ENCODE data around the gene ASIC1. TPM values are rescaled to one million over a fixed set of nuclear protein-coding genes. Genes with fewer than 3 reads are reported as not detected.
"Not testable (repeated sequence)": the region's sequence is repeated elsewhere in the genome, so short reads cannot be mapped to it uniquely, and the experiment has no call there.

The ASIC1 gene
- total and polyA plus RNA-seq, 4 experiments from 2014 or later: 0.08 to 0.26 TPM; not detected in 2

DNA sequence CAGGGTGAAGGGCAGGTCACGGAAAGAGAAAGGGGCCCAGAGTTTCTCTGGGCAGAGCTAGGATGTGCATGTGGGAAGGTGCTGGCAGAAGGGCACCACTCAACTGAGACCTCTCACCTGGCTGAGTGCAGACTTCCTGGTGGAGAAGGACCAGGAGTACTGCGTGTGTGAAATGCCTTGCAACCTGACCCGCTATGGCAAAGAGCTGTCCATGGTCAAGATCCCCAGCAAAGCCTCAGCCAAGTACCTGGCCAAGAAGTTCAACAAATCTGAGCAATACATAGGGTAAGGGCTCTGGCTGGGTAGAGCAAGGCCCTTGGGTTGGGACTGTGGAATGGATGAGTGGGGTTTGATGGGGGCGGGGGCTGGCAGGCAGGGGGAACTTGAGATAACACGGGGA, 22.4 kb downstream of the ASIC1 start:
- no peaks in the 10 kb centered on the region for H3K9me3 Mint-ChIP-seq
- no peak overlapping the region for H3K4me3 ChIP-seq (ENCODE audit: low read length in 2 of 2)
- no peaks in the 10 kb centered on the region for H3K36me3 ChIP-seq (ENCODE audit: insufficient read depth, low read length)
- CTCF ChIA-PET (ENCODE audit: partially characterized antibody): interaction anchor here (1.5 to 12.9 kb wide), 2 partner anchors 10 to 92 kb away, joined by 4 to 197 read pairs; partner anchors contain the start of gene CERS5
- intact Hi-C loops (cut with micrococcal nuclease): loop anchor here (5.0 to 10.0 kb wide), 3 partner anchors 53 to 325 kb away; partner anchors contain the start of gene LARP4
- no peak overlapping the region for H3K4me3 Mint-ChIP-seq
- no peaks in the 10 kb centered on the region for H3K9me3 ChIP-seq (ENCODE audit: control insufficient read depth in 1 of 2, low read length in 2 of 2)
- DNase-seq: no peak
- no peak overlapping the region for H3K27ac ChIP-seq (ENCODE audit: low read depth, low read length)
- no peaks in the 10 kb centered on the region for H3K27me3 ChIP-seq (ENCODE audit: insufficient read depth, low read length)
- peaks cover 0 to 2% of the 10 kb centered on the region in 2 donors for H3K36me3 Mint-ChIP-seq
- no peaks in the 10 kb centered on the region for H3K27me3 Mint-ChIP-seq
- POLR2A ChIA-PET (ENCODE audit: partially characterized antibody): no interaction called here
- peaks cover 4 to 16% (median 10%) of the 10 kb centered on the region in 4 donors for H3K4me1 Mint-ChIP-seq
- H3K27ac Mint-ChIP-seq: no peak overlapping the region
- peaks cover 9% of the 10 kb centered on the region for H3K4me1 ChIP-seq (ENCODE audit: insufficient read depth, low read length)

DNA sequence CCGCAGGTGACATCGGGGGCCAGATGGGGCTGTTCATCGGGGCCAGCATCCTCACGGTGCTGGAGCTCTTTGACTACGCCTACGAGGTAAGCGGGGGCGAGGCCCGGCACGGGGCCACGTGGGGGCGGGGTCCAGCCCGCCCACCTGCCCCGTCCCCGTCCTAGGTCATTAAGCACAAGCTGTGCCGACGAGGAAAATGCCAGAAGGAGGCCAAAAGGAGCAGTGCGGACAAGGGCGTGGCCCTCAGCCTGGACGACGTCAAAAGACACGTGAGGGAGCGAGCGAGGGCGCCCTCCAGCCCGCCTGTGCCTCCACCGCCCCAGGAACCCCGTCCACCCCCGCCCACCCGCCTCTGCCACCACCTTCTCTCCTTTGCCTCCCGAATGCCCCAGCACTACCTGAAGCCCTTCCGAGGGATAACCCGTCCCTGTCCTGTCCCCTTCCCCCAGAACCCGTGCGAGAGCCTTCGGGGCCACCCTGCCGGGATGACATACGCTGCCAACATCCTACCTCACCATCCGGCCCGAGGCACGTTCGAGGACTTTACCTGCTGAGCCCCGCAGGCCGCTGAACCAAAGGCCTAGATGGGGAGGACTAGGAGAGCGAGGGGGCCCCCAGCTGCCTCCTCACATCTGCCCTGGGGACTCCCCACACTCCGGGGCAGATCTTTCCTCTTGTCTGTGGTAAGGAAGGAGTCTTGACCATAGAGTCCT, 23.9 kb downstream of the ASIC1 start:
- peaks cover 0 to 11% of the 10 kb centered on the region in 2 donors for H3K36me3 Mint-ChIP-seq
- H3K4me1 Mint-ChIP-seq: peaks cover 7 to 28% (median 13%) of the 10 kb centered on the region in 4 donors
- no peaks in the 10 kb centered on the region for H3K27me3 ChIP-seq (ENCODE audit: insufficient read depth, low read length)
- H3K36me3 ChIP-seq (ENCODE audit: insufficient read depth, low read length): no peaks in the 10 kb centered on the region
- CTCF ChIA-PET (ENCODE audit: partially characterized antibody): interaction anchor here (12.9 kb wide), 1 partner anchor 91 kb away, joined by 197 read pairs; the partner anchor contains the start of gene CERS5
- POLR2A ChIA-PET (ENCODE audit: partially characterized antibody): no interaction called here
- peaks cover 13% of the 10 kb centered on the region for H3K4me1 ChIP-seq (ENCODE audit: insufficient read depth, low read length)
- no peak for DNase-seq
- intact Hi-C loops (cut with micrococcal nuclease): loop anchor here (10.0 kb wide), 1 partner anchor 324 kb away; the partner anchor contains the start of gene LARP4
- H3K9me3 ChIP-seq (ENCODE audit: control insufficient read depth in 1 of 2, low read length in 2 of 2): no peaks in the 10 kb centered on the region
- no peaks in the 10 kb centered on the region for H3K9me3 Mint-ChIP-seq
- no peaks in the 10 kb centered on the region for H3K27me3 Mint-ChIP-seq
- peak overlapping the region in 2 of 7 donors; percentile 43 to 72 for H3K27ac Mint-ChIP-seq
- peak overlapping the region in 1 of 8 donors; percentile 61 for H3K4me3 Mint-ChIP-seq
- H3K4me3 ChIP-seq (ENCODE audit: low read length in 2 of 2): no peak overlapping the region
- no peak overlapping the region for H3K27ac ChIP-seq (ENCODE audit: low read depth, low read length)

DNA sequence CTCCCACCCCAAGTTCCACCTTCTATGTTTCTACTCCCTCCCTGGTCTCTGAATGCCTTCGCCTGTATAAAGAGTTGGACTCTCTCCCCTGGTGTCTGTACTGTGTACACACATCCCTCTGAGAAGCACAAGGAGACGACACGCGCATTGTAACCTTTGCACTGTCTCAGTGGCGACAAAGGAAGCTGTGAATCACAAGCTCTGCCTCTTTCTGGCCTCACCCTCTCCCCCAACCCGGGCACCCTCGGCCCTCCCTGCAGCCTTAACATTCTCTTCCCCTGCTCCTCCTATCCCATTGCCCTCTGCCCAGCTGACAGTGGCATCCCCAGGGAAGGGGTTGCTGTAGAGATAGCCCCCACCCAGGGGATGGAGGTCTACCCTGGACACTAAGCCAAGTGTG, 25.2 kb downstream of the ASIC1 start:
- H3K4me3 Mint-ChIP-seq: peak overlapping the region in 2 of 8 donors; percentile 5 to 59
- no peaks in the 10 kb centered on the region for H3K9me3 ChIP-seq (ENCODE audit: control insufficient read depth in 1 of 2, low read length in 2 of 2)
- no peak for DNase-seq
- peaks cover 16% of the 10 kb centered on the region for H3K4me1 ChIP-seq (ENCODE audit: insufficient read depth, low read length)
- peak overlapping the region in 5 of 7 donors; percentile 17 to 82 (median 63) for H3K27ac Mint-ChIP-seq
- no peak overlapping the region for H3K27ac ChIP-seq (ENCODE audit: low read depth, low read length)
- intact Hi-C loops (cut with micrococcal nuclease): loop anchor here (10.0 kb wide), 1 partner anchor 322 kb away; the partner anchor contains the start of gene LARP4
- no peaks in the 10 kb centered on the region for H3K27me3 Mint-ChIP-seq
- peaks cover 10% of the 10 kb centered on the region for H3K36me3 ChIP-seq (ENCODE audit: insufficient read depth, low read length)
- peaks cover 9 to 24% of the 10 kb centered on the region in 2 donors for H3K36me3 Mint-ChIP-seq
- H3K27me3 ChIP-seq (ENCODE audit: insufficient read depth, low read length): no peaks in the 10 kb centered on the region
- peaks cover 7 to 28% (median 19%) of the 10 kb centered on the region in 4 donors for H3K4me1 Mint-ChIP-seq
- H3K4me3 ChIP-seq (ENCODE audit: low read length in 2 of 2): no peak overlapping the region
- ChIA-PET POLR2A (ENCODE audit: partially characterized antibody) (interaction anchor here (1.4 to 4.6 kb wide), 2 partner anchors 30 to 84 kb away, joined by 8 to 110 read pairs; partner anchors contain the start of genes CERS5 and COX14), CTCF (ENCODE audit: partially characterized antibody) (interaction anchor here (1.5 to 16.2 kb wide), 4 partner anchors 12 to 89 kb away, joined by 3 to 316 read pairs (median 106); partner anchors contain the start of genes CERS5, COX14 and GPD1)
- H3K9me3 Mint-ChIP-seq: no peaks in the 10 kb centered on the region

DNA sequence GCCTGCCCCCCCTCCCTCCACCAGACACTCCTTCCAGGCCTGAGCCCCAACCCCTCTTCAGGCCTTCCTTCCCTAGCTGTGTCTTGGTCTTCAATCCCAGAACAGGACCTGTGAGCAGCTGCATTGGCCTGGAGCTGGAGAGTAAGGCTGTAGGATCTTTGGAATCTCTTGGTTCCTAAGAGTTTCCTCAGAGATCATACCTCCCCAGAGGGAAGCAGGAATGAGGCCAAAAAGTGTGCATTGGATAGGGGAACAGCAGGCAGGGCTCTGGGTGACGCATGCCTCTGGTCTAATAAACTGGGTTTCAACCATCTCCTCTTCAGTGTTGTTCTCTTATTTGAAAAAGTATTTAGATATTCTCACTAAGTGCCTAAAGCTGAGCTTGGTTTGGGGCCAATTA, 25.9 kb downstream of the ASIC1 start:
- Mint-ChIP-seq H3K36me3 (peaks cover 9 to 30% of the 10 kb centered on the region in 2 donors), H3K27me3 (no peaks in the 10 kb centered on the region), H3K9me3 (no peaks in the 10 kb centered on the region), H3K4me3 (peak overlapping the region; percentile 28 to 85 (median 75)), H3K4me1 (peaks cover 7 to 29% (median 21%) of the 10 kb centered on the region in 4 donors), H3K27ac (peak overlapping the region; percentile 19 to 90 (median 87))
- H3K36me3 ChIP-seq (ENCODE audit: insufficient read depth, low read length): peaks cover 10% of the 10 kb centered on the region
- no peak overlapping the region for H3K4me3 ChIP-seq (ENCODE audit: low read length in 2 of 2)
- ChIA-PET CTCF (ENCODE audit: partially characterized antibody) (interaction anchor here (0.8 to 16.2 kb wide), 5 partner anchors 9 to 89 kb away, joined by 3 to 316 read pairs (median 14); partner anchors contain the start of genes CERS5, COX14 and GPD1), POLR2A (ENCODE audit: partially characterized antibody) (interaction anchor here (1.4 to 4.6 kb wide), 2 partner anchors 29 to 84 kb away, joined by 8 to 110 read pairs; partner anchors contain the start of genes CERS5 and COX14)
- intact Hi-C loops (cut with micrococcal nuclease): loop anchor here (10.0 kb wide), 1 partner anchor 322 kb away; the partner anchor contains the start of gene LARP4
- H3K27ac ChIP-seq (ENCODE audit: low read depth, low read length): no peak overlapping the region
- no peaks in the 10 kb centered on the region for H3K9me3 ChIP-seq (ENCODE audit: control insufficient read depth in 1 of 2, low read length in 2 of 2)
- H3K27me3 ChIP-seq (ENCODE audit: insufficient read depth, low read length): no peaks in the 10 kb centered on the region
- peaks cover 19% of the 10 kb centered on the region for H3K4me1 ChIP-seq (ENCODE audit: insufficient read depth, low read length)
- DNase-seq: no peak

DNA sequence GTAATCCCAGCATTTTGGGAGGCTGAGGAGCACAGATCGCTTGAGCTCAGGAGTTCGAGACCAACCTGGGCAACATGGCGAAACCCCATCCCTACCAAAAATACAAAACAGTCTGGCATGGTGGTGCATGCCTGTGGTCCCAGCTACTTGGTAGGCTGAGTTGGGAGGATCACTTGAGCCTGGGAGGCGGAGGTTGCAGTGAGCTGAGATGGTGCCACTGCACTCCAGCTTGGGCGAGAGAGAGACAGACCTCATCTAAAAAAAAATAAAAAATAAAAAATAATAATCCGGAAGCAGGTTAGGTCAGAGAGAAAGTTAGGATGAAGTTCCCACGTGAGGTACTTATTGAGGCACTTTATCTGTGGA, 27.0 kb downstream of the ASIC1 start:
- POLR2A ChIA-PET (ENCODE audit: partially characterized antibody): interaction anchor here (0.7 to 4.6 kb wide), 19 partner anchors 10 to 819 kb away, joined by 3 to 110 read pairs (median 4); partner anchors contain the start of genes CERS5, COX14, DIP2B and LIMA1

DNA sequence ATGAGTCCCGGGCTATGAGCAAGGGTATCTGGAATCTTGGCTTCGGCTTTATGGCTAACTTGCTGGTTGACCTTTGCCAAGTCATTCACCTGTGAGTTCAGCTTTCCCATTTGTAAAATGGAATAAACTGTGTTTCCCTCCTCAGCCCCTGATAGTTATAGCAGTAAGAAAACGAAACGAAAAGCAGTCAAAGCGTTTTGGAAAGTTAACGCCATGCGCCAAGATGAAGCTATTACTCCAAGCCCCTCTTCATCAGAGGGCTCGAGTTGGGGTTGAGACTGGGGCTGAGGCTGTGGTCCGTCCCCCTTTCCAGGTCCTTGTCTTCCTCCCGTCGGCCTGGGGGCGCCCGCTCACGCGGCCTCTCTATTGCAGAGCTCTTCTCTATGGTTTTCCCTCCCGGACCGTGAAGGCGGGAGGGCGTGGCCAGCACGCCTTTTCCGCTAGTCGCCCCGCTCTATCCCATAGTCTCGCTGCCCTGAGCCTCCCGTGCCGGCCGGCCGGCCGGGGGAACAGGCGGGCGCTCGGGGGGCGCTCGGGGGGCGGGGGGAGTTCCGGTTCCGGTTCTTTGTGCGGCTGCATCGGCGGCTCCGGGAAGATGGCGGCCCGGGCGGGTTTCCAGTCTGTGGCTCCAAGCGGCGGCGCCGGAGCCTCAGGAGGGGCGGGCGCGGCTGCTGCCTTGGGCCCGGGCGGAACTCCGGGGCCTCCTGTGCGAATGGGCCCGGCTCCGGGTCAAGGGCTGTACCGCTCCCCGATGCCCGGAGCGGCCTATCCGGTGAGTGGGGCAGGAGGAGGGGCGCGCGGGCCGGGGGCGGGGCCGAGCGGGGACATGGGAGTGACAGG, 27.6 kb downstream of the ASIC1 start, which contains the start of gene SMARCD1:
TSS of gene SMARCD1 (plus strand) at position 568 of the 840 bp plus-strand sequence. CDS start at position 596, 28 bp downstream.
- ChIA-PET POLR2A (ENCODE audit: partially characterized antibody) (interaction anchor here (0.6 to 4.6 kb wide), 20 partner anchors 10 to 820 kb away, joined by 3 to 110 read pairs (median 4); partner anchors contain the start of genes CERS5, COX14, DIP2B and LIMA1), CTCF (ENCODE audit: partially characterized antibody) (interaction anchor here (0.8 to 16.2 kb wide), 16 partner anchors 8 to 199 kb away, joined by 3 to 316 read pairs (median 6); partner anchors contain the start of genes CERS5, COX14, GPD1 and LIMA1)
- Histone ChIP-seq H3K27ac (ENCODE audit: low read depth, low read length) (peak within 1 kb of the TSS; percentile 84), H3K27me3 (ENCODE audit: insufficient read depth, low read length) (no peaks in the 10 kb centered on the region), H3K4me3 (ENCODE audit: low read length in 2 of 2) (peak within 1 kb of the TSS; percentile 73 to 97), H3K36me3 (ENCODE audit: insufficient read depth, low read length) (peaks cover 24% of the 10 kb centered on the region), H3K4me1 (ENCODE audit: insufficient read depth, low read length) (peaks cover 27% of the 10 kb centered on the region), H3K9me3 (ENCODE audit: control insufficient read depth in 1 of 2, low read length in 2 of 2) (no peaks in the 10 kb centered on the region)
- H3K27me3 Mint-ChIP-seq: no peaks in the 10 kb centered on the region
- H3K9me3 Mint-ChIP-seq: no peaks in the 10 kb centered on the region
- H3K27ac Mint-ChIP-seq: peak within 1 kb of the TSS; percentile 93 to 99 (median 98)
- H3K36me3 Mint-ChIP-seq: peaks cover 20 to 46% of the 10 kb centered on the region in 2 donors
- intact Hi-C loops (cut with micrococcal nuclease): loop anchor here (1.0 to 10.0 kb wide), 4 partner anchors 26 to 320 kb away; partner anchors contain the start of genes CERS5, LARP4 and RACGAP1
- H3K4me3 Mint-ChIP-seq: peak within 1 kb of the TSS; percentile 92 to 96 (median 94)
- H3K4me1 Mint-ChIP-seq: peaks cover 13 to 37% (median 27%) of the 10 kb centered on the region in 4 donors
- DNase-seq: peak; percentile 77 to 88 (median 79)

More for the DNA sequence above, 27.0 kb downstream of the ASIC1 start:
- H3K9me3 Mint-ChIP-seq; H3K27me3 ChIP-seq (ENCODE audit: insufficient read depth, low read length); H3K9me3 ChIP-seq (ENCODE audit: control insufficient read depth in 1 of 2, low read length in 2 of 2); H3K27me3 Mint-ChIP-seq; DNase-seq: not testable (repeated sequence)
- H3K4me1 Mint-ChIP-seq: peaks cover 13 to 37% (median 27%) of the 10 kb centered on the region in 4 donors
- Histone ChIP-seq H3K4me1 (ENCODE audit: insufficient read depth, low read length) (peaks cover 27% of the 10 kb centered on the region), H3K4me3 (ENCODE audit: low read length in 2 of 2) (peak overlapping the region; percentile 73 to 97), H3K27ac (ENCODE audit: low read depth, low read length) (peak overlapping the region; percentile 84), H3K36me3 (ENCODE audit: insufficient read depth, low read length) (peaks cover 18% of the 10 kb centered on the region)
- peaks cover 17 to 40% of the 10 kb centered on the region in 2 donors for H3K36me3 Mint-ChIP-seq
- intact Hi-C loops (cut with micrococcal nuclease): loop anchor here (10.0 kb wide), 1 partner anchor 320 kb away; the partner anchor contains the start of gene LARP4
- H3K4me3 Mint-ChIP-seq: peak overlapping the region; percentile 92 to 96 (median 94)
- CTCF ChIA-PET (ENCODE audit: partially characterized antibody): interaction anchor here (0.9 to 16.2 kb wide), 14 partner anchors 8 to 199 kb away, joined by 3 to 316 read pairs (median 6); partner anchors contain the start of genes CERS5, COX14, GPD1 and LIMA1
- H3K27ac Mint-ChIP-seq: peak overlapping the region; percentile 93 to 99 (median 98)
